Measurements from ENCODE around the gene SNX25.
"Not testable (repeated sequence)": the region's sequence is repeated elsewhere in the genome, so short reads cannot be mapped to it uniquely, and the experiment has no call there.

The SNX25 gene

DNA sequence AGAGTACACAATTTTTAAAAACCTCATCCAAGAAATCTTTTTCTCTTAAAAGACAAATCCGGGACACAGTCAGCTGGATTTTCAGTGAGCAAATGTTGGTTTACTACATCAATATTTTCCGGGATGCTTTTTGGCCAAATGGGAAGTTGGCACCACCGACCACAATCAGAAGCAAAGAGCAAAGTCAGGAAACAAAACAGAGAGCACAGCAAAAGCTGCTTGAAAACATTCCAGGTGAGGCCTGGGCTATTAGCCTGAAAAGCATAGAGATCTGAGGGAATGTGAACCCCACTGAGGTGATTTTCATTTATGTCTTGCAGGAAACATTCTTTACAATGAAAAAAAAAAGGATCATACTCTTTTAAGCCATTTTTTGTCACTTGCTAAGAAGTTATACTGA is 152.5 kb downstream of the SNX25 start:
- Histone ChIP-seq H3K9ac (ENCODE audit: low read depth, low read length) (no peak overlapping the region), H3K27me3 (ENCODE audit: control insufficient read depth, insufficient read depth, low read length) (no peaks in the 10 kb centered on the region), H3K36me3 (ENCODE audit: control insufficient read depth, insufficient read depth, low read length) (no peaks in the 10 kb centered on the region), H3K4me3 (ENCODE audit: low read depth, low read length) (no peak overlapping the region), H3K9me3 (ENCODE audit: control insufficient read depth, insufficient read depth, low read length) (no peaks in the 10 kb centered on the region), H3K4me1 (ENCODE audit: control insufficient read depth, insufficient read depth, low read length) (no peaks in the 10 kb centered on the region)

DNA sequence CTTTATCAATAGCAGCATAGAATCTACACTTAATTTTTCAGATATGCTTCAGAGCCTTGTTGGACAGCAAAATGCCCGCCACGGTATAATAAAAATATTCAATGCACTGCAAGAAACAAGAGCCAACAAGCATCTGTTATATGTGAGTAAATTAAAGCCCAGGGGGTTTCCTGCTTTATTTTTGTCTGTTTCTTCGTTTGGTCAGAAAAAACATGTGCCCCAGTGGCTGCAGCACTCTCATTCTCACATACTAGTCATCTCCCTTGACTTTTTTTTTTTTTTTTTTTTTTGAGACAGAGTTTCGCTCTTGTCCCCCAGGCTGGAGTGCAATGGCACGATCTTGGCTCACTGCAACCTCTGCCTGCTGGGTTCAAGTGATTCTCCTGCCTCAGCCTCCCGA is 153.2 kb downstream of the SNX25 start:
- not testable (repeated sequence) for H3K4me3 ChIP-seq (ENCODE audit: low read depth, low read length); H3K9ac ChIP-seq (ENCODE audit: low read depth, low read length); H3K36me3 ChIP-seq (ENCODE audit: control insufficient read depth, insufficient read depth, low read length); H3K4me1 ChIP-seq (ENCODE audit: control insufficient read depth, insufficient read depth, low read length); H3K27me3 ChIP-seq (ENCODE audit: control insufficient read depth, insufficient read depth, low read length); H3K9me3 ChIP-seq (ENCODE audit: control insufficient read depth, insufficient read depth, low read length)

DNA sequence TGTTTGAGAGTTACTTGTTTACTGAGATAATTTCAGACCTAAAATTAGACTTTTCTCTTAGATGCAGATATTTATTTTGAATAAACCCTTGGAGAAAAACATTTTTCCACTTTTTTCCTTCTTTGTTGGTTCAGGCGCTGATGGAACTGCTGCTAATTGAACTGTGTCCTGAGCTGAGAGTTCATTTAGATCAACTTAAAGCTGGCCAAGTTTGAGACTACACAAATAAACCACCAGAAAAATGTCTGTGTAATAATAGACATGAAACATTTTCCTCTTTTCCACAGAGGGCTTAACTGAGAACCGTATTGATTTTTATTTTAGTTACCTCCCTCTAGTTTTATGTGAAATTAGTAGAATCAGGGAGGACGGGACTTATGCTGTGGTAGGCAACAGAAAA is 153.9 kb downstream of the SNX25 start:
- Histone ChIP-seq H3K9me3 (ENCODE audit: control insufficient read depth, insufficient read depth, low read length) (no peaks in the 10 kb centered on the region), H3K4me3 (ENCODE audit: low read depth, low read length) (no peak overlapping the region), H3K27me3 (ENCODE audit: control insufficient read depth, insufficient read depth, low read length) (no peaks in the 10 kb centered on the region), H3K36me3 (ENCODE audit: control insufficient read depth, insufficient read depth, low read length) (no peaks in the 10 kb centered on the region), H3K4me1 (ENCODE audit: control insufficient read depth, insufficient read depth, low read length) (no peaks in the 10 kb centered on the region), H3K9ac (ENCODE audit: low read depth, low read length) (no peak overlapping the region)

DNA sequence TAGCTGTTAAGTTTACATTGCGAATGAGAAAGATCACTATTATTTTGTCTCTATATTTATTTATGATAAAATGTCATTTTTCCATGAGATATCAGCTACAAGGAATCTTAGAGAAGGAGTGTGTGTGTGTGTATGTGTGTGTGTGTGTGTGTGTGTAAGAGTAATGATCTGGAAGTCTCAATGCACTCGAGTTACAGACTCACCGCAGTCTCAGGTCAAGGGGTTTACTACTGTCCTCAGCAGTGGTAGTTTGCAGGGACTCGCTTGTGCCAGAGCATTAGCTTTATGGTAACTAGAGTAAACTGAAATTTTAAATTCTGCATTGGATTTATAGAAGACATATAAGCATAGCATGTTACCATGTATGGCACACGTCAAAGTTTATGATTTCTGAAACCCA is 155.5 kb downstream of the SNX25 start:
- no peaks in the 10 kb centered on the region for H3K4me1 ChIP-seq (ENCODE audit: control insufficient read depth, insufficient read depth, low read length)
- H3K9me3 ChIP-seq (ENCODE audit: control insufficient read depth, insufficient read depth, low read length) = no peaks in the 10 kb centered on the region
- H3K9ac ChIP-seq (ENCODE audit: low read depth, low read length) = no peak overlapping the region
- H3K4me3 ChIP-seq (ENCODE audit: low read depth, low read length) = no peak overlapping the region
- no peaks in the 10 kb centered on the region for H3K27me3 ChIP-seq (ENCODE audit: control insufficient read depth, insufficient read depth, low read length)
- H3K36me3 ChIP-seq (ENCODE audit: control insufficient read depth, insufficient read depth, low read length) = no peaks in the 10 kb centered on the region

DNA sequence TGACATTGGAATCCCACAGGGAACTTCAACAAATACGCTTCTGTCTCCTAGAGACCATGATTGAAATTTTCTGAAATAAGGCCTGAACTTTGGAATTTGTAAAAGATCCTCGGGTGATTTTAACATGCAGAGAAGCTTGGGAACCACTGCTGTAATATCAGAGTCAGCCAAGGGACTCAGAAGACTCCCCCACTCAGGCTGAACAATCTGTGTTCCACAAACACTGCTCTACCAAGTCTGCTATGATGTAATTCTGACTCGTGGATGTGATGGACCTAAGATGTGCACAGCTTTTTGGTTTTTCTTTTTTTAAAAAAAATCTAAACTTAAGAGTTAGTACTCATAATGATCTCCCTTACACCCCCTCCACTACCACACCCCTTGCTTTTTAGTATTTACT is 160.3 kb downstream of the SNX25 start:
- H3K27me3 ChIP-seq (ENCODE audit: control insufficient read depth, insufficient read depth, low read length) = no peaks in the 10 kb centered on the region

DNA sequence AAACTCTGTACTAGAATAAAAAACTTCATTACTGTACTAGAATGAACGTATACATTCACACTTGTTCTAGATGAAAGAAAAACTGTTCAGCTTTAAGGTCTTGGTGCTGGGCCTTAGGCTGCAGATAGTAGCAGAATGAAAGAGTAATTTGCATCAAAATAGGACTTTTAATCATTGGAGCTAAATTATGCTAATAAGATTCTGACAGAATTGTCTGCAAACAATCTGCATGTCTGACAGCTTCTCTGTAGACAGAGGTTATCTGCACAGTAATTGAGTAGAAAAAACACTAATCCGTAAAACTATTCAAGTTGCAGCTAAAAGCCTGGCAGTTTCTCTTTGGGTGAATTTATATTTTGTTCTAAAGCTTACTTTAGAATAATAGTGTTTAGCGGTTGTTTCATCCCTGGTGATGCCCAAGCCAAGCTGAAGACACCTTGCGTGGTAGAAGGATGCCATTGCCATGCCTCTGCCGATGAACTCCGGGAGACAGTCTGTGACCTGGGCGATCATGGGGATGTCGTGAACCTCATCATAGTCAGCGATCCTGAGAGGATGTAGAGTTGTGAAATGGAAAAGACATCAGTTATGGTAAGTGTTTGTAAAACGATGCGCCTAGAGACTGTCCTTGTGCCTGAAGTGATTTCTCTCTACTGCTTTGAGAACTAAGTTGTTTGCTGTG is 161.0 kb downstream of the SNX25 start:
- H3K36me3 ChIP-seq (ENCODE audit: control insufficient read depth, insufficient read depth, low read length) = no peaks in the 10 kb centered on the region
- H3K27me3 ChIP-seq (ENCODE audit: control insufficient read depth, insufficient read depth, low read length) = no peaks in the 10 kb centered on the region
- H3K9ac ChIP-seq (ENCODE audit: low read depth, low read length) = no peak overlapping the region
- H3K4me3 ChIP-seq (ENCODE audit: low read depth, low read length) = no peak overlapping the region
- H3K4me1 ChIP-seq (ENCODE audit: control insufficient read depth, insufficient read depth, low read length) = no peaks in the 10 kb centered on the region
- no peaks in the 10 kb centered on the region for H3K9me3 ChIP-seq (ENCODE audit: control insufficient read depth, insufficient read depth, low read length)

More for the DNA sequence above, 160.3 kb downstream of the SNX25 start:
- Histone ChIP-seq H3K9me3 (ENCODE audit: control insufficient read depth, insufficient read depth, low read length) (no peaks in the 10 kb centered on the region), H3K9ac (ENCODE audit: low read depth, low read length) (no peak overlapping the region), H3K4me3 (ENCODE audit: low read depth, low read length) (no peak overlapping the region), H3K36me3 (ENCODE audit: control insufficient read depth, insufficient read depth, low read length) (no peaks in the 10 kb centered on the region), H3K4me1 (ENCODE audit: control insufficient read depth, insufficient read depth, low read length) (no peaks in the 10 kb centered on the region)

DNA sequence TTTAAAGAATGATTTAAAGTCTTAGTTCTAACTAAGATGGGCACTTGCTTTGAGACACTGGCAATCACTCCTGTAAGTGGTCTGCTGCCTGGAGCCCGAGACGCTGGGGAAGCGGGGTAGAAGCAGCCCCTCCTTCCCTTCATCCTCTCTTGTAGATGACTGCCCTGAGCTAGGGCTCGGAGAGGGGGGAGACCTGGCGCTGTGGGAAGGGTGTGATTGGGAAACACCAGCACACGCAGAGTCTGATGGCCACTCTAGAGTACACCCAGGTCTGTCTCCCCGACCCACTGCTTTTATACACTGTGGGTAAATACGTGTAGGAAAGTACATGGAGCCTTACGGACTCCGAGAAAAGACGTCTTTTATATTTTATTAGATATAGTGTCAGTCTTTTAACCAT is 162.3 kb downstream of the SNX25 start:
- Histone ChIP-seq H3K9ac (ENCODE audit: low read depth, low read length) (no peak overlapping the region), H3K9me3 (ENCODE audit: control insufficient read depth, insufficient read depth, low read length) (no peaks in the 10 kb centered on the region), H3K36me3 (ENCODE audit: control insufficient read depth, insufficient read depth, low read length) (no peaks in the 10 kb centered on the region), H3K27me3 (ENCODE audit: control insufficient read depth, insufficient read depth, low read length) (no peaks in the 10 kb centered on the region), H3K4me1 (ENCODE audit: control insufficient read depth, insufficient read depth, low read length) (no peaks in the 10 kb centered on the region), H3K4me3 (ENCODE audit: low read depth, low read length) (no peak overlapping the region)

DNA sequence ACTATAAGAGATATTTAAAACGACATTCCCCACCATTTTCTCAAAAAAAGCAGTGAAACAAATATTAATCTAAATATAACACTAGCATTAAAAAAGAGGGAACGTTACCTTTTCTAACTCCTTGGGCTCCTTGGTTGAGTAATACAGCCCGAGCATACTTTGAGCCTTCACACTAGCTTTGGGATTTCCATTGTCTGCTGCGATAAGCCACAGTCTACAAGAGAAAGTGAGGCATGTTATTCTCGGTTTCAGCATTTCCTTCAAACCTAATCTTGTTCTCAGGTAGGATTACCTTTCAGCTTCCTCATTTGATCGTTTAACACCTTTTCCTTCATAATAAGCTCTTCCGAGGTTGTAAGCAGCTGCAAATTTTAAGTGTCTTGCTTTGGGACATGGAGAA is 164.6 kb downstream of the SNX25 start:
- Histone ChIP-seq H3K9me3 (ENCODE audit: control insufficient read depth, insufficient read depth, low read length) (no peaks in the 10 kb centered on the region), H3K27me3 (ENCODE audit: control insufficient read depth, insufficient read depth, low read length) (no peaks in the 10 kb centered on the region), H3K36me3 (ENCODE audit: control insufficient read depth, insufficient read depth, low read length) (no peaks in the 10 kb centered on the region), H3K4me3 (ENCODE audit: low read depth, low read length) (no peak overlapping the region), H3K4me1 (ENCODE audit: control insufficient read depth, insufficient read depth, low read length) (peaks cover 5% of the 10 kb centered on the region), H3K9ac (ENCODE audit: low read depth, low read length) (no peak overlapping the region)

DNA sequence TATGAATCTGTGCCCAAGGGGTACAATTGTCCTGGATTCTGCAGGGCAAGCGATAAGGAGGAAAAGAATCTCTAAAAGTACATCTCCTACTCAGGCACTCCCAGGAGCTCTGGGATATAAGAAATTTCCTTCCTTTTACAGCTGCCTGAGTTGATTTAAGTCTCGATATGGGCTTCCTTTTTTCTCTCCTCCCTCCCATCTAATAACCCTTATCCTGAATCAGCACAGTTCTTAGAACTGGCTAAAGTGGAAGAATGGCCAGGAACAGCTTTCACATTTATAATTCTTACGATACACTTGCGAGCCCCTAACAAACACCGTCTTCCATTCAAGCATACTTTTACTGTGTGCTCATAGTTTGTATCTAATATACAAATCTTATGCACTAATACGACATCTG is 165.2 kb downstream of the SNX25 start:
- Histone ChIP-seq H3K9me3 (ENCODE audit: control insufficient read depth, insufficient read depth, low read length) (no peaks in the 10 kb centered on the region), H3K4me3 (ENCODE audit: low read depth, low read length) (no peak overlapping the region), H3K27me3 (ENCODE audit: control insufficient read depth, insufficient read depth, low read length) (no peaks in the 10 kb centered on the region), H3K36me3 (ENCODE audit: control insufficient read depth, insufficient read depth, low read length) (no peaks in the 10 kb centered on the region), H3K4me1 (ENCODE audit: control insufficient read depth, insufficient read depth, low read length) (peaks cover 5% of the 10 kb centered on the region), H3K9ac (ENCODE audit: low read depth, low read length) (no peak overlapping the region)

DNA sequence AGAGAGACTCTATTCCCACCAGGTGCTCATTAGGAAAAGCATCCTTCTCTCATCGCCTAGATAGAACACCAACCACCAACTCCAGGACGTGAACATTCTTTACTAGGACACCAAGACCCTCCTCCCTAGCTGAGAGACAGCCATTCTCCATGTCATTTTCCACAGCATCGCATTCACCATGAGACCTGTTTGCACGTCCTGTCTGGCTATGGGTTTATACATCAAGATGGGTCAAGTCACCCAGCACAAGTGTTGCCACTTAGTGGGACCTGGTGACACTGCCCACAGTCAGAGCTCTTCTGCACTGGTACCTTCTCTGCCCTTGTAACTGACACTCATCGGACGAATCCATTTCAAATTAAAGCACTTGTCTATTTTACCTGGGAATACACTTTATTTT is 168.9 kb downstream of the SNX25 start:
- H3K4me3 ChIP-seq (ENCODE audit: low read depth, low read length) = no peak overlapping the region
- H3K9me3 ChIP-seq (ENCODE audit: control insufficient read depth, insufficient read depth, low read length) = no peaks in the 10 kb centered on the region
- no peaks in the 10 kb centered on the region for H3K36me3 ChIP-seq (ENCODE audit: control insufficient read depth, insufficient read depth, low read length)
- H3K4me1 ChIP-seq (ENCODE audit: control insufficient read depth, insufficient read depth, low read length) = peaks cover 5% of the 10 kb centered on the region
- H3K27me3 ChIP-seq (ENCODE audit: control insufficient read depth, insufficient read depth, low read length) = no peaks in the 10 kb centered on the region
- no peak overlapping the region for H3K9ac ChIP-seq (ENCODE audit: low read depth, low read length)

DNA sequence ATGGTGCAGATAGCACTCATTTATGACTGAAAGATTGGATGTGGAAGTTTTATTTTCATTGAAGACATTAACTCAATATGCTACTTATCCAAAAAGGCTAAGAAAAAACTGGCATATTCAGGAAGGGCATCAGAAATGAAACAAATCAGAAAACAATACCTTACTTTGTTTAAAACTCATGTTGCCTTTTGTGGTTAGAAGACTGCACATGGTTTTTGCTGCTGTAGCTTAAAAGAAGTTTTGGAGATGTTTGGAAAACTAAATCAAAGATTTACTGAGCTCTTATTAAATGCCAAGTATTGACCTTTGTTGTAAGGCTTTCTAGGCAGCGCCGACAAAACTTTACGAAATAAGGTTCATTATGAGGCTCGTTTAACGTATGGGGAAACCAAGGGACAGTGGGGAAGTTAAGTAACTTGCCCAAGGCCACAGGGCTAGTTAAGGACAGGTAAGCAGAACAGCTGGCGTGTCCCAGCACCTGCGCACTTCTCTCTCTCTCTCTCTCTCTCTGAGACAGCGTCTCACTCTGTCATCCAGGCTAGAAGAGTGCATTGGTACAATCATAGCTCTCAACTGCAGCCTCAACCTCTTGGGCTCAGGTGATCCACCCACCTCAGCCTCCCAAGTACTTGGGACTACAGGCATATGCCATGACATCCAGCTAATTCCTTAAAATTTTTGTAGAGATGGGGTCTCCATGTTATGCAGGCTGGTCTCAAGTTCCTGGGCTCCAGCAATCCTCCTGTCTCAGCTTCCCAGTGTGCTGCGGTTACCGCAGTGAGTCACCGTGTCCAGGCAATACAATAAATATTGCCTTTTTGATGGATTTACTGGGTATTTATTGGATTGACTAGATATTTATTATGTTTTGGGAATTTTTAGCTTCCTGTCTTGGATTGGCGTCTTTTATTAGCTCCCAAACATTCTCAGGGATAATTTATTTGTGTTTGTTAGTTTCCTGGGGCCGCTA is 170.2 kb downstream of the SNX25 start:
- Histone ChIP-seq H3K36me3 (ENCODE audit: control insufficient read depth, insufficient read depth, low read length) (no peaks in the 10 kb centered on the region), H3K27me3 (ENCODE audit: control insufficient read depth, insufficient read depth, low read length) (no peaks in the 10 kb centered on the region), H3K9ac (ENCODE audit: low read depth, low read length) (no peak overlapping the region), H3K4me1 (ENCODE audit: control insufficient read depth, insufficient read depth, low read length) (peaks cover 5% of the 10 kb centered on the region), H3K9me3 (ENCODE audit: control insufficient read depth, insufficient read depth, low read length) (no peaks in the 10 kb centered on the region), H3K4me3 (ENCODE audit: low read depth, low read length) (no peak overlapping the region)

DNA sequence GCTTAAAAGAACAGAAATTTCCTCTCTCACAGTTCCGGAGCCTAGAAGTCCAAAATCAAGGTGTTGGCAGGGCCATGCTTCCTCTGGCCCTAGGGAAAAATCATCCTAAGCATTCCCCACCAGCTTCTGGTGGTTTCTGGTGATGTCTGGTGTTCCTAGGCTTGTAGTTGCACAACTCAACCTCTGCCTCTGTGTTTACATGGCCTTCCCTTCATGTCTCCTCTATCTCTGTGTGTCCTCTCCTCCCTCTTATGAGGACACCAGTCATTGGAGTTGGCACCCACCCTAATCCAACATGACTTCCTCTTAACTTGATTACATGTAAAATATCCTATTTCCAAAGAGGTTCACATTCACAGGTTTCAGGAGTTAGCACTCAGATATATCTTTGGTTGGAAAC is 170.9 kb downstream of the SNX25 start:
- no peaks in the 10 kb centered on the region for H3K36me3 ChIP-seq (ENCODE audit: control insufficient read depth, insufficient read depth, low read length)
- no peak overlapping the region for H3K4me3 ChIP-seq (ENCODE audit: low read depth, low read length)
- H3K9me3 ChIP-seq (ENCODE audit: control insufficient read depth, insufficient read depth, low read length) = no peaks in the 10 kb centered on the region
- H3K9ac ChIP-seq (ENCODE audit: low read depth, low read length) = no peak overlapping the region
- H3K4me1 ChIP-seq (ENCODE audit: control insufficient read depth, insufficient read depth, low read length) = peaks cover 8% of the 10 kb centered on the region
- H3K27me3 ChIP-seq (ENCODE audit: control insufficient read depth, insufficient read depth, low read length) = no peaks in the 10 kb centered on the region

All from iPS-15b (cell line).